ENCODE data around the gene GPANK1.

GRCh38 chr6:31701666-31702404 is 37.0 kb upstream of the GPANK1 start:
- TF ChIP-seq EZH2phosphoT487 (IDR thresholded peaks at IDR 0.05) (no peak), EZH2 (IDR thresholded peaks at IDR 0.05) (no peak), CTCF (IDR thresholded peaks at IDR 0.05) (no peak)

All from neural progenitor cell (in vitro differentiated cells).